Ammon's horn (tissue), 1 donor: ENCODE data around the gene STK38.
"Not testable (repeated sequence)": the region's sequence is repeated elsewhere in the genome, so short reads cannot be mapped to it uniquely, and the experiment has no call there.

Source experiments
- DNase-seq: peaks from one replicate; pipeline ENCODE4 v3.0.0-alpha.2; 2016; ENCODE audit warnings: low spot score

Gene STK38

DNA sequence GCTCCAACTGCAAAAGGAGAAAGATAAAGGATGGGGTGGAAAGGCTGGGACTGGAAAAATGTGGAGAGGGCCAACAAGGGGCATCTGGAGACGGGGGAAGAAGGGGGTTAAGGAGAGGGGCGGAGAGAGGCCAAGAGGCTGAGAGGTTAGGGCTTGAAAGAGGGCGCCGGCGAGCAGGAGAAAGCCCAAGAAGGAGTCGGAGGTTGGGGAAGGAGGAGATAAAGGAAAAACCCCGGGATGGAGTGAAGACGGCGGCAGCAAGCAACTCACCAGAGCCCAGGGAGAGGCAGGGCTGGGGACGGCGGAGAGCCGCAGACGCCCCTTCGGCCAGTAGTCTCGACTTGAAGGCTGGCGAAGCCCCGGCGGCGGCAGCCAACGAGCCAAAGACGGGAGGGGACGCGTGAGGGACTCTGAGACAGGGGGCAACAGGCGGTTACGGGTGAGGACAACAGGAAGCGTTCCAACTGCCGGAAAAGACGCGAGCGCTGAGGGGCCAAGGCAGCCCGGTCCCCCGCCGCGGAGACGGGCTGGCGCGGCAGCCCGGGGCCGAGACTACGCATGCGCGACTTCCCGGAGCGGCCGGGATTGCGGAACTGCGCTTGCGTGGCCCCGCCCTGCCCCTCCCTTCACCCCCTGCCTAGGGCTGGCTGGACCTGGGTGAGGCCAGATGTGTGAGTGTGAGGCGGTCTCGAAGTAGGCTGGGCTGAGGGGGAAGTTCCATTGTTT, at the start of gene STK38:
TSS of gene STK38 (minus strand) at position 560 of the 726 bp plus-strand sequence. CDS start 7,277 bp downstream, outside the sequence.
- peak; percentile 91 for DNase-seq

DNA sequence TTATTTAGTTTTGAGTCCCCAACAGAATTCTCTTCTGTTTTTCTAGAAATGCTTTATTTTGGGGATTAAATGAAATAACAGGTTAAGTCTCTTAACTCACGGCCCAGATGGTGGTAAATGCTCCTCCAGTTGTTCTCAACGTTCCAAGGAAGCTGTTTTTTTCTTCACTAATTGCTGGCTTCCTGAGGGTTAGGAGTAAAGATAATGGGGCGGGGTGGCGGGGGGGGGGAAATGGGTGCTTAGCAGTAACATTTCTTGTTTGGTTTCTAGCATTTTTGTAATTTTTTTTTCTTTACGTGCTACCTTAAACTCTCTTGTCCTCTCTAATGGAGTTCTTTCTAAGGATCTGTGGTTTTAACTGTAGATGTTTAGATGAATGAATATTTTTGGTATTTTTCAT, 49.1 kb upstream of the STK38 start:
- DNase-seq: no peak

DNA sequence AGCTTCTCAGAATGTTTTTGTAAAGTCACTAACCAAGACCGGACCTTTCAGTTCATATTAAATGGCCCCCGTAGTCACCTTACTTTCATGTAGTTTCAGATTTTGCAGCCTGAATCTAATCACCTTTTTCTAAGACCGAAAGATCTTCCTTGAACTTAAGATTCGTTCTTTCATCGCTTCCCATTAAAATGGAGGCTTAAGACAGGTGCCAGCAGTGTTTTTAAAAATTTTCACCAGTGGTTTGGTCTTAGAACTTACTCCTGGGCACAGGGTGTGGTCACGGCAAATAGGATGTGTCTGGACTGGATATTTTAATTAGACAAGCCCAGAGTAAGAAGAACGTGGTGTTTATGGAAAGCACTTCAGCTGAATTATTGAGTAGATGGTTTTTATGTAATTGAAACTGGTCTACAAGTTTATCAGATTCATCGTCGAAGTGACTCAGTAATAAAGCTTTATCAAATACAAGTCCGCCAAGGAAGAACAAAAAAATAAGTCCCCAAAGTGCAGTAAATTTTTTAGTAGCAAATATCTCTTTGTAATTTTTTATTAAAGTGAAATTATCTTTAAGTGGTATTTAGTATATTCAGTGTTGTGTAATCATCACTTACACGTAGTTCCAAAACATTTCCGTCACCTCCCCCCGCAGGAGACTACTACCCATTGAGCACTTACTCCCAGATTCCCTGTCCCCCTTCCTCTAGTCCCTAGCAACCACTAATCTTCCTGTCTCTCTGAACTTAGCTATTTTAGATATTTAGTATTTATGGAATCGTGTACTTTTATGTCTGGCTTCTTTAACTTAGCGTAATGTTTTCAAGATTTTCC, 47.8 kb upstream of the STK38 start:
- peak; percentile 62 for DNase-seq

DNA sequence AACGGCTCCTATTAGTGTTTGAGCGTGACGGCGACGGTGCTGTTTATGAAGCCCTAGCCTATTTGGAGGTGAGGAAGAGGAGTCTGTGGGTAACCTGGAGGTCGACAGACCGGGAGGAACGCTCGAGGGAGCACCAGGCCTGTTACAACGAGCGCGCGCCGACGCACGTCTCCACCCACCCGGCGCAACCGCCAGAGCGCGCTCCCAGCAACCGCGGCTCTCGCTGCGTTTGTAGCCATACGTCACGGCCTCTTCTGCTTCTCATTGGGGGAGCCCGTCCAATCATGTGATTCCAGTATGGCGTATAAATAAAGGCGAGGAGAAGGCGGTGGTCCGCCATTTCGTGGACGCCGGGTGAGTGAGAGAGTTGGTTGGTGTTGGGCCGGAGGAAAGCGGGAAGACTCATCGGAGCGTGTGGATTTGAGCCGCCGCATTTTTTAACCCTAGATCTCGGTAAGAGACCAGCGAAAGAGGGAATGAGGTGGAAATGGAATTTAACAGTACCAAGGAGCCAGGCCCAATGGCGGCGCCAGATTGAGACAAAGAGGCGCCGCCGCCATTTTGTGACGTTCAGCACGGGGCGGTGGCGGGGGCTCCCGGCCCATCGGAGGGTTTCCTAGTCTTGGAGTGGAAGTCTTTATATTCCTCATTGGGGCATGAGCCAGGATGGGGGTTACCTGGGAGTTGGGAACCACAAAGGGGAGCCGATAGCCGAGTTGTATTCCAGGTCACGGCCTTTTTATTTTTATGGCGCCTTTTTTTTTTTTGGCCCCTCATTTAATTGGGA, 46.9 kb upstream of the STK38 start, which contains the start of gene SRSF3:
TSS of gene SRSF3 (plus strand) at position 334 of the 787 bp plus-strand sequence. CDS start 2,401 bp downstream, outside the sequence.
- DNase-seq: peak; percentile 99

DNA sequence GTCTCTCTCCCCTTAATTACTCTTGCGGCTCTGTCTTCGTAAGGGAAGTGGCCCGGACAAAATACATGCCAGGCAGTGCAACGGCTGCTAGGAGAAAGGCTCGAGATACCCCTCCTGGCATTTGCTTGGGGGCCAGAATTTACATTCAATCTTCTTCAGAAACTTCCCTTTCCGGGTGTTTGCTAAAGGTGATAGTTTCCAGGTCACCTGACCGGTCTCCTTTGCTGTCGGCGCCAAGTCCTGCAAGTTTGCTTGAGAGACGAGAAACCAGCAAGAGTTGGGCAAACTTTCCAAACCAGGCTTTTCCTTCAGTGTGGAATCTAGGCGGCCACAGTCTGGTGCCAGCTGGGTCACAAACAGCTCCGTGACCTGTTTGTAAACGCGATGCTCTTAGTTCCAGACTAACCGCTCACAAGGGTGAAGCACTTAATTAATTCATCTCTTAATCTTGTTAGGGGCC, 46.3 kb upstream of the STK38 start:
- peak; percentile 80 for DNase-seq

DNA sequence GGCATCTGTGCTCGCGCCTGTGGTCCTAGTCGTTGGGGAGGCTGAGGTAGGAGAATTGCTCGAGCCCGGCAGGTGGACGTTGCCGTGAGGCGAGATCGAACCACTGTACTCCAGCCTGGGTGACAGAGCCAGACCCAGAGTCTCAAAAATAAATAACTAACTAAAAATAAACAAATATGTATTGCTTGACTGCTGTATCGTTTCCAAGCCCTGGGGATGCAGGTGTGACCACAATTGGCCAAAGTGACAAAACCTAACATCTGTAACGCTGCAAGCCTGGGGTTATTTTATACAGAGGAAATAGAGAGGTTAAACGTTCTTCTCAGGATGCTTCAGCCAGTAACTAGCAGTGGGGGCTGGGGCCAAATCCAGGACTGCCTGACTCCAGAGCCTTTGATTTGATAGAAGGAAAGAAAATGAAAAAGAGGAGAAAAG, 45.0 kb upstream of the STK38 start:
- no peak for DNase-seq

DNA sequence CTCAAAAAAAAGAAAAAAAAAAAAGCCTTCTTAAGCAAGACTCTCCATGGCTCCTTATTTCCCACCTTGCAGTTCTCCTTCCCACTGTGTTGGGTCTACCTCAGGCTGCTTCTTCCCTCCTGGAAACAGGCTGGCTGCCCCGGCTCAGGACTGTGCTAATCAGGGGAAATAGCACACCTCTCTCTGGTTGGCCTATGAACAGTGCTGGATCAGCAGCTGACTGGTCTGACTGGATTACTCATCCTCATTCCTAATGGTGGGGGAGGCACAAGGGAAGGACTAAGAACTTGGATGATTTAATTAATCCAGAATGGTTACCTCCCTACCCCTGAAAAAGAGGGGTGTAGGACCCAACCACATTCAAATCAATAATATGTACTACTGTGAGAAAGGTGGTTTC, 43.0 kb upstream of the STK38 start:
- DNase-seq: no peak

DNA sequence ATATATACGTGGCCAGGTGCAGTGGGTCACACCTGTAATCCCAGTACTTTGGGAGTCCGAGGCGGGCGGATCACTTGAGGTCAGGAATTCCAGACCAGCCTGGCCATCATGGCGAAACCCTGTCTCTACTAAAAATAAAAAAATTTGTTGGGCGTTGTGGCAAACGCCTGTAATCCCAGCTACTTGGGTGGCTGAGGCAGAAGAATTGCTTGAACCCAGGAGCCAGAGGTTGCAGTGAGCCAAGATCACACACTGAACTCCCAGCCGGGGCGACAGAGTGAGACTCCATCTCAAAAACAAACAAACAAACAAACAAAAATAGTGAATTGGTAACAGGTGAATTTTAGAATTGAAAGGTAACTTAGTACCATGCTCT, 41.7 kb upstream of the STK38 start:
- DNase-seq: not testable (repeated sequence)

DNA sequence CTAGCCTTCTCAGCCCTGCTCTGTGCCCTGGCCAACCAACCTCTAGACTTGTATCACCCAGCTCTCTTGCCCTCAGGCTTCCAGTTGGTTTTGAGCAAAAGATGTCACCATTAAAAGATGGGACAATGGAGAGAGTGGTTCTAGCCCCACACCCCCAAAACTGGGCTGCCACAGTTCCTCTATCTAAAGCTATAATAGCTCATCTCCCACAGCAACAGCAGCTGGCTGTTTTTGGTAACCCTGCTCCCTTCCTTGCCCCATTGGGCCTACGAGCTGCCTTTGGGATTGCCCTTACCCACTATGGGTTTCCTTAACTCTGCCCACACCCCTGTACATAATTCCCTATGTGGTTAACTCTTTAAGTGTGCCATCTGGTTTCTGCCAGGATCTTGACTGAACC, 39.3 kb upstream of the STK38 start:
- no peak for DNase-seq

DNA sequence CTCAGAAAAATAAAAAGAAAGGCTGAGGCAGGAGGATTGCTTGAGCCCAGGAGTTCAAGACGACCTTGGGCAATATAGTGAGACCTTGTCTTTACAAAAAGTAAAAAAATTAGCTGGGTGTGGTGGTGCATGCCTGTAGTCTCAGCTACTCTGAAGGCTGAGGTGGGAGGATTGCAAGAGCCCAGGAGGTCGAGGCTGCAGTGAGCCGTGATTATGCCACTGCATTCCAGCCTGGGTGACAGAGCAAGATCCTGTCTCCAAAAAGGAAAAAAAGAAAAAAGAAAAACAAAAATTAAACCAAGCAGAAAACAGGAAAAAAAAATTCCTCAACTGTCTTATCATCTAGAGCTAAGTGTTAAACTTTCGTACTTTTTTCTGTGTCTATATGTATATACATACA, 34.4 kb upstream of the STK38 start:
- DNase-seq: no peak

DNA sequence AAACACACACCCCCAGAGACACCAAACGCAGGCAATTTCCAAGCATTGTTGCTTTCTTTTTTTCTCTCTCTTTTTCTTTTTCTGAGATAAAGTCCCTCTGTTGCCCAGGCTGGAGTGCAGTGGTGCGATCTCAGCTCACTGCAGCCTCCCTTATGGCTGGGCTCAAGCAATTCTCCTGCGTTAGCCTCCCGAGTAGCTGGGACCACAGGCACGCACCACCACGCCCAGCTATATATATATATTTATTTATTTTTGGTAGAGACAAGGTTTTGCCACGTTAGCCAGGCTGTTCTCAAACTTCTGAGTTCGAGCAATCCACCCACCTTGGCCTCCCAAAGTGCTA, 32.9 kb upstream of the STK38 start:
- no peak for DNase-seq

DNA sequence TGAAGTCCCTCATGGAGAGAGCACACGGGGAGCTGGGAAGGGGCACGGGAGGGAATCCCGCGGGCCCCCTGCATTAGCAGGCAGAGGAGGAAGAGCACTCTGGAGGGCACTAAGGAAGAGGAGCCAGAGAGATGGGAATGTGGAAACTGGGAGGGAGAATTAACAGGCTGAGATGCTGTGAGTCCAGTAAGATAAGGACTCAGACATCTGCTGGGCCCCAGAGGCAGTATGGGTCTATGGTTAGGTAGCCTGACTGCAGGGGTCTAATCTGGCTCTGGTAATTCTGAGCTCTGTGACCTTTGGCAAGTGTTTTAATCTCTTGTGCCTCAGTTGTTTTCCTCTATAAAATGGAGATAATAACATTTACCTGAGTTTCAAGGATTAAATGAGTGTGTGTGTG, 31.2 kb upstream of the STK38 start:
- no peak for DNase-seq

DNA sequence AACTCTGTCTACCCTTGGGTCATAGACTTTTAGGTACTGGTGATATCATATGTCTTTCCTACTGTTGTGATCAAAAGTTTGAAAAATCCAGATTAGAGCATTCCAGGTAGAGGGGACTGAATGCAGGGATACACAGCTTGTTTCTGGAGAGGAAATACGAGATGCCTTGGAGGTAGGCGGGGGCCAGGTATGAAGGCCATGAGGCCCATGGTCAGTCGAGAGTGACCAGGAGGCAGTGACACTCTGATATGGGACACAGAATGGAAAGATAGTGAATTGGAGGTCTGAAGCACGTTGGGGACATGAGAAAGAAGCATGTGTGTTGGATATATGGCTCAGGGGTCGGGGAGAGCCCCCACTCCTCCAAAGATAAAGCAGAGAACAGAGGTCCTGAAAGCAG, 30.8 kb upstream of the STK38 start:
- no peak for DNase-seq

DNA sequence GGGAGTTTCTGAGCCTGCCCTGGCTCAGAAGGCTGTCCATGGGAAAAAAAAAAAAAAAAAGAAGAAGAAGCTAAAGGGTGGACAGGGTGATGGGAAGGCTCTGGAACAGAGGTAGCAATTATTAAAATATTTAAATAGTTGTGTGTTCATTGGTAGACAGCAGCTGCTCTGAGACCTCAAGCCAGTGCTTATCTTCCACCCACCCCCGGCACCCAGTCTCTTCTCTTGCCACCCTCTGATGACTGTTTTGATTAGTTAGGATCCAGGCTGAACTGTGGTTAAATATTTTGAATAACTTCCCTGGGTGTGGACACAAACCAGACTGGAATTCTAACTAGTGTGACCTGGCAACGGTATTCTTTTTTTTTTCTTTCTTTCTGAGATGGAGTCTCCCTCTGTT, 30.0 kb upstream of the STK38 start:
- no peak for DNase-seq

DNA sequence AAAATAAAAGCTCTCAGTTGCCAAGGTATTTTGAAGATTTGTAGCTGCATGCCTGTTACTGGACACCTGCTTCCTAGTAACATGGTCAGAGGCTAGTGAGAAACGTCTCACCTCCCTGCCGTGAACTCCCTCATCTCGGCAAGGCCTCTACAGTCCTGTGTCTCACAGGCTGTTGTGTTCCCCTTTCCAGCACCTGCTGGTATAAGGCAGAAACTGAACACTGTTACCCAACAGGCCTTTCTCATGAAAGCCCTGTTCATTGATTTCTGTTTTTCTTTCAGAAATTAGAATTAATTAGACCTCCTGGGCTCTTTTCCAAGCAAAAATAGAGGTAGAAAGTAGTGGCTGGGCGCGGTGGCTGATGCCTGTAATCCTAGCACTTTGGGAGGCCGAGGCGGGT, 29.3 kb upstream of the STK38 start:
- DNase-seq: no peak

DNA sequence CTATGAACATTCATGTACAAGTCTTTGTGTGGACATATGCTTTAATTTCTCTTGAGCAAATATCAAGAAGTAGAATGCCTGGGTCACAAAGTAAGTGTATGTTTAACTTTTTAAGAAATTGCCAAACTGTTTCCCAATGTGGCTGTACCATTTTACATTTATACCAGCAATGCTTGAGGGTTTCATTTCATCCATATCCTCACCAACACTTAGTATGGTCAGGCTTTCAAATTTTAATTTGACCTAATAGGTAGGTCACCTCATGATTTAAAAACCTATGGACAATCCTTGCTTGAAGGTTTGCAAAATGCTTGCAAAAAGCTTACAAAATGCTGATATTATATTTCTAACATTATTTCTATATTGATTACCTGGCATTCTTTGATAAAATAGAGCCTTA, 27.4 kb upstream of the STK38 start:
- no peak for DNase-seq

DNA sequence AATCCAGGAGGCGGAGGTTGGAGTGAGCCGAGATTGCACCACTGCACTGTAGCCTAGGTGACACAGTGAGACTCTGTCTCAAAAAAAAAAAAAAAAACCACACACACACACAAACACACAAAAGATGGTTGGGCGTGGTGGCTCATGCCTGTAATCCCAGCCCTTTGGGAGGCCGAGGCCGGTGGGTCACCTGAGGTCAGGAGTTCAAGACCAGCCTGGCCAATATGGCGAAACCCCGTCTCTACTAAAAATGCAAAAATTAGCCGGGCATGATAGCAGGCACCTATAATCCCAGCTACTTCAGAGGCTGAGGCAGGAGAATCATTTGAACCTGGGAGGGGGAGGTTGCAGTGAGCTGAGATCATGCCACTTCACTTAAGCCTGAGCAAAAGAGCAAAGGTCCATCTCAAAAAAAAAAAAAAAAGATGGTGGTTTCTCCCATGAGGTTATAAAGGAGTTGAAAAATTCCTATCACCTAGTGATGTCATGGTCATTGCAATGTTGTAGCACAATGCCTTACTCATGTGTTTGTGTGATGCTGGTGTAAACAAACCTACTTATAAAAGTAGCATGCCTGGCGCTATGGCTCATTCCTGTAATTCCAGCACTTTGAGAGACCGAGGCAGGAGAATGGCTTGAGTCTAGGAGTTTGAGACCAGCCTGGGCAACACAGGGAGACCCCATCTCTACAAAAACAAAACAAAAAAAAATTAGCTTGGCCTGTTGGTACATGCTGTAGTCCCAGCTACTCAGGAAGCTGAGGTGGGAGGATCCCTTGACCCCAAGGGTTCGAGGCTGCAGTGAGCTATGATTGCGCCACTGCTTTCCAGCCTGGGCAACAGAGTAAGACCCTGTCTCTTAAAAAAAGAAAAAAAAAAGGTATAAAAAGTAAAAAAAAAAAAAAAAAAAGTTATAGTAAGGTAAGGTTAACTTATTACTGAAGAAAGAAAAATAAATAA, 25.4 kb upstream of the STK38 start:
- not testable (repeated sequence) for DNase-seq

DNA sequence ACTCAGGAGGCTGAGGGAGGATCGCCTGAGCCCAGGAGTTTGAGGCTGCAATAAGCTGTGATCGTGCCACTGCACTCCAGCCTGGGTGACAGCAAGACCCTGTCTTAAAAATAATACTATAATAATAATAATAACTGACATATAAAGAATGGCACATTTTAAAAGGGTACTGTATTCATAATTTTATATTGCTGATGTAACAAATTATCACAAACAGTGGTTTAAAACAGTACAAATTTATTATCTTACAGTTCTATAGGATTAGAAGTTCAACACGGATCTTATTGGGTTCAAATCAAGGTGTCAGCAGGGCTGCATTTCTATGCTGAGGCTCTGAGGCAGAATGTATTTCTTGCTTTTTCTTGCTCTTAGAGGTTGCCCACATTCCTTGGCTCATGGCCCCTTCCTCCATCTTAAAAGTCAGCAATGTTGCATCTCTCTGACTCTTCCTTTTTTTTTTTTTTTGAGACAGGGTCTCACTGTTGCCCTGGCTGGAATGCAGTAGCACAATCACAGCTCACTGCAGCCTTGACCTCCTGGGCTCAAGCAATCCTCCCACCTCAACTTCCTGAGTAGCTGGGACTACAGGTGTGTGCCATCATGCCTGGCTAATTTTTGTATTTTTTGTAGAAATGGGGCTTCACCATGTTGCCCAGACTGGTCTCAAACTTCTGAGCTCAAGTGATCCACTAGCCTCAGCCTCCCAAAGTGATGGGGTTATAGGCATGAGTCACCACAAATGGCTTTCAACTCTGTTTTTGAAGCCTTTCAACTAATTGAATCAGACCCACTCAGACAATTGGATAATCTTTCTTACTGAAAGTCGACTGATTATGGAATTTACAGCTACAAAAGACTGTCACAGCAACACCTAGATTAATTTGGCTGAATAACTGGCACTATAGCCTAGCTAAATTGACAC, 24.1 kb upstream of the STK38 start:
- no peak for DNase-seq

DNA sequence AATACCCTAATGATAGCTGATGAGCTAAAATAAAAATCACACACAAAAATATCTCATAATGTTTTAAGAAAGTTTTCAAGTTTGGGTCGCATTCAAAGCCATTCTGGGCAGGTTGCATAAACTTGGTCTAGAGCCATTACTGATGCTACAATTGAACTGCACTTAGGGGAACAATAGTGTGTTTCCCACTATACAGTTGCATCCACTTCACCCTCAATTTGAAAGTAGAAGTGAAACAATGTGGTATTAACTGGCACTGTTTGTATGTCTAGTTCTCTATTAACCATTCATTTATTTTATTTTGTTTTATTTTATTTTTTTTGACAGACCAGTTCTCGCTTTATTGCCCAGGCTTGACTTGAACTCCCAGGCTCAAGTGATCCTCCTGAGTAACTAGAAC, 23.0 kb upstream of the STK38 start:
- DNase-seq: peak; percentile 9

DNA sequence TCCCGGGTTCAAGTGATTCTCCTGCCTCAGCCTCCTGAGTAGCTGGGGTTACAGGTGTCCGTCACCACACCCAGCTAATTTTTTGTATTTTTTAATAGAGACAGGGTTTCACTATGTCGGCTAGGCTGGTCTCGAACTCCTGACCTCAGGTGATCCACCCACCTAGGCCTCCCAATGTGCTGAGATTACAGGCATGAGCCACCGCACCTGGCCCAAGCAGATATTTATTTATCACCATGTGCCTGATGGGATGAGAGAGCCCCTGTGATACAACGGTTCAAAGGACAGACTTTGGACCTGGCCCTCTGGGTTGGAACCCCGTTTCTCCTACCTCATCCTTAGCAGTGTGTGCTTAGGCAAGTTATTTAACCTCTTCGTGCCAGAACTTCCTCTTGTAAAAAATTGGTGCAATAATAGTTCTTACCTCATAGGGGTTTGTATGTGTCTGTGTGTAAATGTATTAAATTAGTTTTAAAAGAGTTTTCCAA, 19.2 kb upstream of the STK38 start:
- no peak for DNase-seq
